HG03039 (cell line): ENCODE measurements around the gene PTBP2.

Source experiments
- ATAC-seq: cut with Tn5 transposase; IDR thresholded peaks from one replicate; pipeline ENCODE4 v1.9.1; 2021; ENCODE audit warnings: mild to moderate bottlenecking, moderate library complexity; ENCODE audit not compliant: unreplicated experiment

Gene PTBP2

DNA sequence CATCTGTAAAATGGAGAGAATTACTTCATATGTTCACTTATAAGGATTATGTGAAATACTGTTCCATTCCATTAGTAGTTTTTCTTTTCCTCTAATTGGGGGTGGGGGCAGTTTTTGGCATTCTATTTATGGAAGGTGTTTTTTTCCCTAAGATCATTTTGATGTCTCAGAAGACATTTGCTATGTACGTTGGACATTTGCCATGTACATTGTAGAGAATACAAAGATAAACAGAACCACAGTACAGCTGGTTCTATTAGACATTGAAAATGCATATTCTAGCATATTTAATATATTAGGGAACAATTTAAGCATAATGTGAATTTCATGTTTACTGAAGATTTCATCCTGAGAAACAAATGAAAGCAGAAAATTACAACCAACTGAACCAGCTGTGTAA lies 98.5 kb downstream of the PTBP2 start:
- no peak for ATAC-seq

- no peak for ATAC-seq
Measured at GRCh38 chr1:96820671-96821070, 99.1 kb downstream of the PTBP2 start.

- ATAC-seq: no peak
Measured at GRCh38 chr1:96825231-96825630, 103.6 kb downstream of the PTBP2 start.

- no peak for ATAC-seq
Measured at GRCh38 chr1:96825950-96826576, 104.5 kb downstream of the PTBP2 start.

GRCh38 chr1:96833376-96833775 lies 111.8 kb downstream of the PTBP2 start:
- ATAC-seq: no peak

- ATAC-seq: no peak
Measured at GRCh38 chr1:96834986-96835385, 113.4 kb downstream of the PTBP2 start.

DNA sequence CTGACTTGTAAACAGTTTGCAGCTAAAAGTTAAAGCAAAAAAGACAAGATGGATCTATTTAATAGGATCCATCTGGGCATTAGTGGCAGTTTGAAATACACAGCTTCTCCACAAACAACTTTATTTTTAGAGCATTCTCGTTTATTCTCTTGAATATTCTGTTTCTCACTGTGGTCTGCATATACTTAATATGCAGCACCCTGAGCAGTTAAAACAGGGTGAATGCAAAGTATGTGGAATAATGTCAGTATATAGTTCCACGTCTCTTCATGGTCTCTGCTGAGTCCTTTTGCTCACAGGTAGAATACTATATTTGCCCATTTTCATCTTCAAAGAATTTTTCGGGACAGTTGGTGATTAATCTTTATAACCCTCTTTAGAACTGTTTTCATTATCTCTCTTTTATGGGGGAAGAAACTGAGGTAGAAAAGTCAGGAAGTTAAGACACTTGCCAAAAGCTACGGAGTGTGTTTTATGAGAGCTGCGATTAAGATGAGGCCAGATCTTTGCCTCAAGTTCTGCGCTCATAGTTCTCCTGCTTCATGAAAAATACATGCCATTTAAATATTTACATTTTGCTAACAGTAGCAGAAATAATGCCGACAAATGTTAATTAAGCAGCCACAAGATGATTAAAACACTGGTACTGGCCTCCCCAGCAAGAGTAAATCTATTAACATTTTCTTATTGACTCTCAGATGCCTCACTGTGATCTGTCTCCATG lies 115.6 kb downstream of the PTBP2 start:
- ATAC-seq: no peak

DNA sequence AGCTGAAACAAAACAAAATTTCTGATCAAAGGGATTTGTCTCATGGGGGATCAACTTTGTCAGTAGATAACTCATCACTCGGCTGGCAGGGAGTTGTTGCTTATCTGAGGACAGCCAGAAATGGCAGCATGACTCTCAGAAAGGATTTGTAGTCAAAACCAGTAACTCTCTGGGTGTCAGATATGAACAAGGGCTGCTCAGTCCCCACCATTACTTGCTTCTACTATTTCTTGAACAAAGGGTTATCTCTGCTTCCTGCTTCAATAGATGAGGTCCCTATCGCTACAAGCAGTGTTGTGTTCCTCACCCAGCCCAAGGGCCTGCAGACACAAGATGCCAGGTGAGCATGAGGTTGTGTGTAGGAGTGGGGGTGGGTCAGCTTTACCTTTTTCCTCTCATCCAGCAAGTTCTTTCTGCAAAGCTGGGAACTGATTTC lies 116.2 kb downstream of the PTBP2 start:
- ATAC-seq: no peak

DNA sequence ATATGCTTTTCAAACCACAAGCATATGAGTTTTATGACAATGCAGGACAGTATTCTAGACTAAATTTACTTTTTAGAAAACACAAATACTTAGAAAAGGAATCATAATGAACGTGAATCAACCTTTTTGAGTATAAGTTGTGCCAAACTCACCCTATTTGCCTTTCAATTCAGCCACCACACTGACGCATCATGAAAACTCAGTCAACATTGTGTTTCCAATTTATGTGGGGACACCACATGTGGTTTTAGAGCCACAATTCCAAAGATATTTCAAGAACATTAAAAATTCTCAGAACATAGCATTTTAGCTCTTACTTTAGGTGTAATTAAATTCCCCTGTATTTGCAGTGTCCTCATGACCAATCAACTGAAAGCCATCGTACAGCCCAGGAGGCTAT lies 118.8 kb downstream of the PTBP2 start:
- ATAC-seq: no peak

- no peak for ATAC-seq
Measured at GRCh38 chr1:96842215-96842614, 120.6 kb downstream of the PTBP2 start.

DNA sequence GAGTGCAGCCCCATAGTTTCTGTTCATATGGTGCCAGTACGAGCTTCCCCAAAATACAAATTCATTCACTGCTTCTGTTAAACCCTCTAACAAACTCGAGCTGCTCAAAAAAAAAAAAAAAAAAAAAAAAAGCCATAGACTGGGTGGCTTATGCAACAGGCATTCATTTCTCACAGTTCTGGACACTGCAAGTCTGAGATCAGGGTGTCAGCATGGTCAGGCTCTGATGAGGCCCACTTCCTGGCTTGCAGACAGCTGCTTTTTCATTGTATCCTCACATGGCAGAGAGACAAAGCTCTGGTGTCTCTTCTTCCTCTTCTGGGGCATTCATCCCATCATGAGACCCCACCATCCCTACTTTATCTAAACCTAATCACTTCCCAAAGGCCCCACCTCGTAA lies 121.6 kb downstream of the PTBP2 start:
- ATAC-seq: no peak

DNA sequence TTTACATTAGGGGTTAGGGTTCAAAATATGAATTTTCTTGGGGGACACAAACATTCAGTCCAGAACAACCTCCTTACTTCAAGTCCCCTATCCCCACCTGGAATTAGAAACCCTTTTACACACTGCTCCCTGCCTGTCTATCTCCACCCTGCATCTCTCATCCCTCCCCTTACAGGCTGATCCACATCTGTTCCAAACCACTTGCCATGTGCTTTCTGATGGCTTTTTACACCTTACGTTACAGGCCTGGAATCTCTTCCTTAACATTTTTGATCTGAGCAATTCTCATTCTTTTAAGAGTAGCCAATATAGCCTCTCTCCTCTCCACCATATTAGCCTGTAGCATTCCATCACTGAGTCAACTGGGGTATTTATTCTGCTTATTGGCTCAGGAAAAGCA lies 122.0 kb downstream of the PTBP2 start:
- ATAC-seq: no peak

DNA sequence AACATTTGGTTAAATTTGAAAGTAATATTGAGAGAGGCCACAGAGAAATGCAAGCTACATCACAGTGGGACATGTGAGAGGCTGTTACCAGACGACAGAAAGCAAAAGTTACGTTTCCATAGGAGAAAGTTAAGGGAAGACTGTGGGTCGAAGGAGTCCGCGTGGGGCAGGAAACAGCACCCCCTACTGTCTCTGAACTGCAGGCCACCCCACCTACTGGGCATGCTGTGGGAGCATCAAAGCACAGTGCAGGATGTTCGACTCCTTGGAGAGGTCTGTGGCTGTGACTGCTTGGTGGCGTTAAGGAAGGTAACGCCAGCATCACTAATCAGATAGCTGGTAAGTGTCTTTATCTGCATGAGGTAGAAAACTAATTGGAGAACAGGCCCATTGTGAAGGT lies 123.9 kb downstream of the PTBP2 start:
- peak; percentile 84 for ATAC-seq

DNA sequence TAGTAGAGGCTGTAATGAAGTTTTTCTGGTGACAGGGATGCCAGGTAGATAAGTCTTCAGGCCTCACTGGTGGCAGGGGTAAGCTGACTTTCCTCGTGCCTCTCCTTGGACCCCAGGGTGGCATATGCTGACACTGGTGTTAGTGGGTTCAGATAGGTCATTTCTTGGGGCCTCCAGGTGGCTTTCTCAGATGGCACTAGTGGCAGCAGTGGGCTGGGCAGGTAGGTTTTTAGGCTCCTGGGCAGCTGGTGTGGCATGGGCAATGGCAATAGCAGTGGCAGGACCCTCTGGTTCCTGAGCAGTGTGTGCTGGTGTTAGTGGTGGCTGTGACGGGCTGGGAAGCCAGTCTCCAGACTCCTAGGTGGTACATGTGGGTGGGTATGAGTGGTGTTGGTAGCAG lies 140.3 kb downstream of the PTBP2 start:
- no peak for ATAC-seq

DNA sequence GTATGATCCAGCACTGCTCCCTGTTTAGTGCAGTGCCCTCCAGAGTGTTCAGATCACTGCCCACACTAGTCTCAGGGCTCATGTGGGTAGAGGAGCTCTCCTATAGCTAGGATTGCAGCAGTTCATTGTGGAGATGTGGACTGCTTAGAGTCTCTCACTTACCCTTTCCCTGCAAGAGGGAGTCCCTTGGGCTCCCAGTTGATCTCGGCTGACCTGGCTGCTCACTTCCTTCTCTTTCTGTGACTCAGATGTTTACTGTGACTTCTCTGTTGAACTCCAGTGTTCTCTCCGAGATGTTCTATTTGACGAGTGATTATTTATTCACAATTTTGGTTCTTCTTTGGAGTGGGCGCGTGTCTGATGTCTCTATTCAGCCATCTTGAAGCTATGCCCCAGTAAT lies 141.9 kb downstream of the PTBP2 start:
- ATAC-seq: no peak
